Adipocyte (in vitro differentiated cells): ENCODE data around the gene UBD.

Experiments
- DNase-seq: peaks from one replicate; pipeline ENCODE4 v3.0.0-alpha.2; 2015; ENCODE audit warnings: low read depth
- H3K27me3 ChIP-seq: replicated peaks from 2 replicates; pipeline ENCODE4 v1.7.0; 2013; ENCODE audit warnings: mild to moderate bottlenecking, low read length, moderate library complexity; ENCODE audit not compliant: control insufficient read depth, insufficient read depth
- H3K36me3 ChIP-seq: 2 replicates; pipeline ENCODE4 v1.7.0; 2013; ENCODE audit warnings: low read length, mild to moderate bottlenecking, moderate library complexity; ENCODE audit not compliant: control insufficient read depth, insufficient read depth, severe bottlenecking
- H3K4me1 ChIP-seq: 2 replicates; pipeline ENCODE4 v1.7.0; 2013; ENCODE audit warnings: mild to moderate bottlenecking, low read length, moderate library complexity; ENCODE audit not compliant: control insufficient read depth, insufficient read depth
- H3K4me3 ChIP-seq: 2 replicates; pipeline ENCODE4 v1.7.0; 2013; ENCODE audit warnings: mild to moderate bottlenecking, low read length, moderate library complexity
- H3K9ac ChIP-seq: 2 replicates; pipeline ENCODE4 v1.7.0; 2013; ENCODE audit warnings: mild to moderate bottlenecking, low read length, moderate library complexity
- H3K9me3 ChIP-seq: 2 replicates; pipeline ENCODE4 v1.7.0; 2013; ENCODE audit warnings: mild to moderate bottlenecking, low read length, moderate library complexity; ENCODE audit not compliant: control insufficient read depth

UBD gene

DNA sequence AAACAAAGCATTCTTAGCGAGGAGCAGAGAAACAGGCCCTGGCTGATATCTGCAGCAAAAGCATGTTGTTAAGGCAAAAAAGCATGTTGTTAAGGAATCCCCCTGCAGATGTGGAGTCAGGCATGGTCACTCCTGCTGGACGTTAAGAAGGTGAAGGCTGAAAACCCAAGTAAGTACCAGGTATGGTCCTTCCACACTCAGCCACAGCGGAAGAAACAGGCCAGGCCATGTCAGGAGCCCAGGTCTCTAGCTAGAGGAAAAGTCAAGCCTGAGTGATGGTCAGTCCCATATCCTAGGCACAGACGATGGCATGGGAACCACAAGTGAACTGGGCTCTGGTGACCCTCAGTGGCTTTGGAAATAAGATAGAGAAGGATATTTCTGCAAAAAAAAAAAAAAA lies 39.3 kb downstream of the UBD start:
- Histone ChIP-seq H3K9ac (no peak overlapping the region), H3K27me3 (no peaks in the 10 kb centered on the region), H3K4me3 (no peak overlapping the region), H3K4me1 (no peaks in the 10 kb centered on the region), H3K36me3 (no peaks in the 10 kb centered on the region), H3K9me3 (no peaks in the 10 kb centered on the region)
- DNase-seq: no peak

DNA sequence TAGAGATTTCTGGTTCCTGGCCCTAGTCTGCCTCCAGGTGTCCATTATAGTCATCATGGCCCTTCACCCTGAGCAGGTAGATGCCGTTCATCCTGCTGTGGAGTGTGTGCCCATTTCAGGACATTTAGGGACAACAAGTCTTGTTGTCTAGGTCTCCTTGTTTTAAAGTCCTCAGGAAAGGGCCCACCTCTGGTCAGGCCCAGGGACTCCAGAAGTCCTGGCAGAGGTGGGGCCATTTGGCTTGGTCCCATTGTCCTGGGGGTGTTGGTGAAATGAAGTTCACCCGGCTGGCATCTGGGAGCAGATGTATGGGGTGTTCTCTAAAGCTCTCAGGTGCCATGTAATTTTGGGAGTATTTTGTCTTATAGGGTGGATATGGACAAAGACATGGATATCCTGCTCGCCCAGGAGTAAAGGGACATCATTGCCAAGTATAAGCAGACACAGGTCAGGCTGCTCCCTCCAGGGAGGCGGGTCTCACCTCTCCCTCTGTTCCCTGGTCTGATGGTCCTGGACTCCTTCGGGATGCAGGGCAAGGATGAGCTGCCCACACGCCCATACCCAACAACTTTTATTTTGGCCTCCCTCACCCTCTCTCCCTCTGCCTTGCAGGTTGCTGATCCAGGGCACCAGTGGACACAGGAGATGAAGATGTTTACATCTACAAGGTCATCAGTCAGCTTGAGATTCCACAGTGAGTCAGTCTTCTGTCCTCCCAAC lies 40.1 kb downstream of the UBD start:
- H3K9ac ChIP-seq: no peak overlapping the region
- DNase-seq: no peak

DNA sequence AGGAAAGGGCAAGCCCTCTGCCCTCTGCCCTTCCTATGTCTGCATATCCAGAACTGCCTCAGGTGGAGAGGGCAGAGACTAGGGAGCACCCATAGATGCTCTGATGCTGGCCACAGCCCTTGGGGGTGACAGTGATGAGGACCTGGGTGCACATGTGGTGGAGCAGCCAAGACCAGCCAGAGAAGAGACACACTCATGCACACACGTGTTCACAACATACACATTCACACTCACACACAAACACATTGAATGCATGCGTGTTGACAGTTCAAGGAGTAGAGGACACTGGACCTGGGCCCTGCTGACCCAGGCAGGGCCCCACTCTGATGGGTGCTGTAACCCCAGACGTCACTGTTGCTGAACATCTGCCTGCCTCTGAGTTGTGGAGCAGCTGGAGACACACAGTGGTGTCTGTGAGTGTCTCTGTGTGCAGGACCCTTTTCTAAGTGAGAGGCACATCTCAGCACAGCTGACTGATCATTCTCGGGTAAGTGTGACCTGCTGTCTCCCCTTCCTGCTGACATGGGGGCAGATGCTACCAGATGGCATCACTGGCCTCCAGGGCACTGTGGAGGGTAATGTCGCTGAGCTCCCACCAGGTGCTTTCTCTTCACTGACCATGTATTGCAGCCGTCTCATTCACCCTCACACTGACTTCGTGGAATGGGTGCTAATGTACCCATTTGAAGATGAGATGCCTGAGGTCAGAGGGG lies 41.6 kb downstream of the UBD start:
- Histone ChIP-seq H3K36me3 (no peaks in the 10 kb centered on the region), H3K9me3 (no peaks in the 10 kb centered on the region), H3K4me3 (no peak overlapping the region), H3K9ac (no peak overlapping the region), H3K27me3 (peaks cover 4% of the 10 kb centered on the region), H3K4me1 (no peaks in the 10 kb centered on the region)
- no peak for DNase-seq

More for the DNA sequence above, 40.1 kb downstream of the UBD start:
- H3K36me3 ChIP-seq: no peaks in the 10 kb centered on the region
- H3K4me3 ChIP-seq: no peak overlapping the region
- H3K9me3 ChIP-seq: no peaks in the 10 kb centered on the region
- H3K27me3 ChIP-seq: no peaks in the 10 kb centered on the region
- H3K4me1 ChIP-seq: no peaks in the 10 kb centered on the region

DNA sequence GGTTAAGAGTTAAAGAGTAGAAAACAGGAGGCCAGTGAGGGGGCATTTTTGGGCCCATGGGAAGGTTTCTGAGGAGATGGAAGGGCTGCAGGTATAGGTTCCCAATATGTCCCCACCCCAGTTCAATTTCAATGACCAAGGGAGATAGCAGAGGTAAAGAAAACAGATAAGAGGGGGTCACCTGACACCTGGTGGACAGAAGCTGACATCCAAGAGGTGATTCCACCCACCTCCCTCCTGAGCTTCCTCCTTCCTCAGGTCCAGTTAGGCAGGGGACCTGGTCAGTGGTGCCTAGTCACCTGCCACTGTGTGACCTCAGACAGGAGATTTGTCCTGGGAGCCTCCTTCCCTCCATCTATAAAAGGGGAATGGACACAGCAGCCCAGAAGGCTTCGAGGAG lies 42.3 kb downstream of the UBD start:
- Histone ChIP-seq H3K27me3 (peaks cover 4% of the 10 kb centered on the region), H3K9me3 (no peaks in the 10 kb centered on the region), H3K4me1 (no peaks in the 10 kb centered on the region), H3K9ac (no peak overlapping the region), H3K4me3 (no peak overlapping the region), H3K36me3 (no peaks in the 10 kb centered on the region)
- no peak for DNase-seq

DNA sequence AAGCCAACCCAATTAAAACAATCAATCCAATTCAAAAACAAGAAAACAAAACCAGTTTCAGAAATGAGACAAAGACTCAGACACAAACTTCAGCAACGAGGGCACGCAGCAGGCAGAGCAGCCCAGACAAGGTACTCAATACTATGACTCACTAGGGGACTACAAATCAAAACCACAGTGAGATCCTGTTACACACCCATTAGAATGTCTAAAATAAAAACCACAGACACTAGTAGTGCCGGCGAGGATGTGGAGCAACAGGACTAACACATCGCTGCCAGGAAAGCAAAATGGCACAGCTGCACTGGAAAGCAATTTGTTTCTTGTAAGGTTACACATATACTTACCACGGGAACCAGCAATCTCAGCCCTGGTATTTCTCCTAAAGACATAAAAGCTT lies 43.4 kb downstream of the UBD start:
- no peak overlapping the region for H3K9ac ChIP-seq
- no peaks in the 10 kb centered on the region for H3K36me3 ChIP-seq
- no peaks in the 10 kb centered on the region for H3K9me3 ChIP-seq
- peaks cover 4% of the 10 kb centered on the region for H3K27me3 ChIP-seq
- peak; percentile 63 for DNase-seq
- no peak overlapping the region for H3K4me3 ChIP-seq
- H3K4me1 ChIP-seq: no peaks in the 10 kb centered on the region

DNA sequence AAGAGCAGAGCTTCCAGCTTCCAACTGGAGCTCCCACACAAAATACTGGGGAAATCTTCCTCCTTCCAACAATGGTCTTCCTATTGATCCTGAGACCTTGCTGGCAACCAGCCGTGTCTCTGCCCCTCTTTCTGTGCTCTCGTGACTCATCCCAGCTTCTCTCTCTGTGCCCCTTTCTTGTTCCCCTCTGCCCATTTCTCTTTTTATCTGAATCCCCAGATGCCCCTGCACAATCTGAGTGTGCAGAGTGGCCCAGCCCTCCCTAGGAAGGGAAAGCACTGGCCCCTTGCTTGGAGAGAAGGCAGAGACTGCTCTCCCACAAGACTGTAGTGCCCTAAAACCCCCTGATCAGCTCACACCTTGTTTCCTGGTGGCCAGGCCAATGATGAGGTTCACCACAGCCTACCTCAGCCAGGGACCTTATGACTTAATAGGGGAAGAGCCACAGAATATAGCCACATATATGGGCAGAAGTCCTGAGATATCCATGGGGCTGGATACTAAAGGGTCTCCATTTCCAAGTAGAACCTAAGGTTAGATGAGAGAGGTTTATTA lies 48.7 kb downstream of the UBD start:
- Histone ChIP-seq H3K36me3 (no peaks in the 10 kb centered on the region), H3K9ac (no peak overlapping the region), H3K27me3 (peaks cover 24% of the 10 kb centered on the region), H3K9me3 (no peaks in the 10 kb centered on the region), H3K4me1 (no peaks in the 10 kb centered on the region), H3K4me3 (no peak overlapping the region)
- DNase-seq: no peak

DNA sequence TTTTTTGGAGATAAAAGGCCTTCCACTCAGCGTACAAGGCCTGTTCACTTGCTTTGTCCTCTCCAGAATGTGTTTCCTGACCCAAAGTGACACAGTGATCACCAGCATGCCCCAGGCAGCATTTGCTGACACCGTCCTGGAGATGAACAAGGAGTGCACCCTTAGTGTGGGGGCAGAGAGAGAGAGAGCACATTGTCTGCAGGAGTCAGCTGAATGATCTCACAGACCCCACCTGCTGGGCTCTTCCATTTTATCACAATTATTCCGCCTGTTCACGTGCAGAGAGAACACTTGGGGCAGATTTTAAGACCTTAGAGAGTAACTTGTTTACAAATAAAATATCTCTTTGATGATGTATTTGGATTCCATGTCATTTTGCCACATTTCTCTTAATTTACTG lies 49.3 kb downstream of the UBD start:
- no peaks in the 10 kb centered on the region for H3K4me1 ChIP-seq
- H3K9ac ChIP-seq: no peak overlapping the region
- H3K27me3 ChIP-seq: peaks cover 24% of the 10 kb centered on the region
- H3K4me3 ChIP-seq: no peak overlapping the region
- no peak for DNase-seq
- no peaks in the 10 kb centered on the region for H3K9me3 ChIP-seq
- no peaks in the 10 kb centered on the region for H3K36me3 ChIP-seq

DNA sequence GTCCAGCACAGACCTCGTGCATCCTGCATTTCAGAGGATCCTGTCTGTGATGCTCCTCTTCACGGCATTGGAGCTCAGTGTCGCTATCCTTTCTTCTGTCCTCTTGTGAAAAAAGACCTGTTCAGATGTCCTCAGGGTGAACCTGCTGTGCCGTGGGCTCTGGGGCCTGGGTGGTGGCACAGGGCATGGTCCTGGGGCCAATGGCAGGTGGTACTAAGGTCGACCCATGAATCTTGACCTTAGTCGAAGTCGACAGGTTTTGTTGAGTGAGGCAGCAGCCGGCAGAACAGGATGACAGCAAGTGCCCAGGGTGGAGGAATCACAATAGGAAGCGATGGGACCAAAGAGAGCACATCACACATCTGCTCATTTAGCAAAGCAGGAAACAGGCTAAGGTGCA lies 49.8 kb downstream of the UBD start:
- peaks cover 24% of the 10 kb centered on the region for H3K27me3 ChIP-seq
- H3K36me3 ChIP-seq: no peaks in the 10 kb centered on the region
- H3K4me3 ChIP-seq: no peak overlapping the region
- DNase-seq: no peak
- H3K9me3 ChIP-seq: no peaks in the 10 kb centered on the region
- no peaks in the 10 kb centered on the region for H3K4me1 ChIP-seq
- no peak overlapping the region for H3K9ac ChIP-seq

DNA sequence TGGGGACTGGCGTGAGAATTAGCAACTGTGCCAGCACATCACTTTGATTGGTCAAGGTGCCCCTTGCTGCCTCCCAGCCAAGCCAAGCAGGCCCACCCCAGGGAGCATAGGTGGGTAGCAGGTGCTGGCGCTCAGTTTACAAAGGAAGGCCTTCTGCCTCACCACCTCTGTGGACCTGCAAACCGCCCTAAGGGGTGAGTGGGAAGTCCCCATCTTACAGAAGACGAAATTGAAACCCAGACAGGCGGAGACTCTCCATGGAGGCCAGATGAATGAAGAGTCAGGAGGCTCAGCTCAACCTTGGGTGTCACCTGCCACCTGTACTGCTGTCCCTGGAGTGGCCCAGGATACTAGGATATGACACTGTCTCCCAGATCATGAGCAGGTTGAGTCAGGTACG lies 50.3 kb downstream of the UBD start:
- Histone ChIP-seq H3K4me3 (no peak overlapping the region), H3K9me3 (no peaks in the 10 kb centered on the region), H3K36me3 (no peaks in the 10 kb centered on the region), H3K27me3 (peaks cover 24% of the 10 kb centered on the region), H3K9ac (no peak overlapping the region), H3K4me1 (no peaks in the 10 kb centered on the region)
- DNase-seq: no peak

DNA sequence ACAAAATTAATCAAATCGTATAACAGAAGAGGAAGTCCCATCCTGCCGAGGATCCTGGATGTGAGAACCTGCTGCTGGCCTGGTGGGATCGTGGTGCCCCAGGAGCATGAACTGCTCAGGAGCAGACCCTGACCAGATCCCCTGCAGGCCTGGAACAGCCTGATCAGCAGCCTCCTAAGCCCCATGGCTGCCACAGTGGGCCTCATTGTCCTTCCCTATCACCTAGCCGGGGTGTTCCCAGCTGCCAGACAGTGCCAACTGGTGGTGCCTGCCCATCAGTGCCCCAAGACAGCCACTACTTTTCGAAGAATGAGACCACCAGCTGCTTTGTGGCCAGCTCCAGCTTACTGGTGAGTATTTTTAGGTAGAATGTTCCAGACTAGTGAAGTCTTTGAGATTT lies 52.2 kb downstream of the UBD start:
- H3K27me3 ChIP-seq: peaks cover 20% of the 10 kb centered on the region
- H3K9ac ChIP-seq: no peak overlapping the region
- no peaks in the 10 kb centered on the region for H3K9me3 ChIP-seq
- no peaks in the 10 kb centered on the region for H3K36me3 ChIP-seq
- H3K4me3 ChIP-seq: no peak overlapping the region
- no peaks in the 10 kb centered on the region for H3K4me1 ChIP-seq
- DNase-seq: no peak

DNA sequence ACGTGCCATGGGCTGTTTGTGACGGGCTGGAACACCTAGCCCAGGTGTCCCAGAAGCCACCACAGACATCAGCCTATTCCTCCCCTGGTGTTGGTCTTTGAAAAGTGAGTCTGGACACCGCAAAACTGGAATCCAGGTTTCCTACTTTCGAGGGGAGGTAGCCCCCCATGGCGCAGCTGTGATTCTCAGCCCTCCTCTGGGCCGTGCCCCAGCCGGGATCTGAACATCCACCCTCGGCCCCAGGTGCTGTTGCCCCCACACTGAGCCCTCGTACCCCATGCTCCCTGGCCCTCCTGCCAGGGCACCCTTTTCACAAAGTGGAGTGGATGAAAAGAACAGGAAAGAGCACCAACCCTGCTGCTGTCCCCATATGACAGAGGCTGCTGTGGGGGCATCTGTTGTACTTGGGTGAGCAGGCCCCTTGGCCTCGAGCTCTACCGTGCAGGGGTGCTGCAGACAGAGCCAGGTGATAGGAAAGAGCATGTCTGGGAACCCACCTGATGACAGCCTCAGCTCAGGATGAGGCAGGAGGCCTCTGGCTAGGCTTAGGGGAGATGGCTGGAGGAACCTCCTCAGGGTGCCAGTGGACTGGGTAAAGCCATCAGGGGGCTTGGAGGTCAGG lies 53.0 kb downstream of the UBD start:
- peaks cover 20% of the 10 kb centered on the region for H3K27me3 ChIP-seq
- no peaks in the 10 kb centered on the region for H3K4me1 ChIP-seq
- no peak overlapping the region for H3K4me3 ChIP-seq
- no peak overlapping the region for H3K9ac ChIP-seq
- no peak for DNase-seq
- H3K36me3 ChIP-seq: no peaks in the 10 kb centered on the region
- no peaks in the 10 kb centered on the region for H3K9me3 ChIP-seq
